Erythroblast (primary cell): ENCODE results near the gene C2orf80.

Experiments
- GATA1 ChIP-seq: IDR thresholded peaks from 2 replicates; pipeline ENCODE4 v1.6.1; 2011; ENCODE audit warnings: low read depth, mild to moderate bottlenecking, control low read depth, low read length, moderate library complexity
- POLR2A ChIP-seq: IDR thresholded peaks from 2 replicates; pipeline ENCODE4 v1.6.1; 2011; ENCODE audit warnings: mild to moderate bottlenecking, low read length

GRCh38 chr2:208234786-208235185 lies 45.0 kb upstream of the C2orf80 start:
- TF ChIP-seq POLR2A = no peak
- TF ChIP-seq GATA1 = no peak
